Caco-2 (cell line): ENCODE results near the gene NDUFA13. TPM values are rescaled to one million over a fixed set of nuclear protein-coding genes. Genes with fewer than 3 reads are reported as not detected.
A peak's percentile ranks its signal among the peaks of the same experiment; 100 is the strongest.

Source experiments
- BruUV-seq: library from RNA; stranded (reverse); fragments of 400-500 nt; replicated peaks from 2 replicates; lab custom pipeline; 2021; lab: Mats Ljungman, UMichigan
- CTCF ChIA-PET: fragments of 300-600 bp; sonication (Branson Sonifier 250); formaldehyde crosslinking; loops from one replicate; lab custom pipeline; 2022; ENCODE audit warnings: antibody characterized with exemption; lab: Charles Lee
- POLR2A ChIA-PET: fragments of 300-600 bp; sonication (Branson Sonifier 250); formaldehyde crosslinking; loops from one replicate; lab custom pipeline; 2022; ENCODE audit warnings: antibody characterized with exemption; lab: Charles Lee
- DNase-seq, 2 experiments: peaks; one replicate each; pipeline versions ENCODE4 v3.0.0 to v3.0.0-alpha.2; 2020 to 2022
- H3K27me3 ChIP-seq: replicated peaks from 2 replicates; pipeline ENCODE4 v1.6.0; 2011; ENCODE audit warnings: low read length; ENCODE audit not compliant: control insufficient read depth, insufficient read depth
- H3K36me3 ChIP-seq: 2 replicates; pipeline ENCODE4 v1.5.1; 2011; ENCODE audit warnings: low read length; ENCODE audit not compliant: control insufficient read depth, insufficient read depth
- H3K4me1 ChIP-seq: fragments of 250-450 bp; sonication (Bioruptor Pico); 2 replicates; pipeline ENCODE4 v1.5.1; 2020; ENCODE audit warnings: mild to moderate bottlenecking
- H3K4me3 ChIP-seq: 2 replicates; pipeline ENCODE4 v1.5.1; 2011; ENCODE audit warnings: low read depth, mild to moderate bottlenecking, control low read depth, low read length
- H3K9me3 ChIP-seq: fragments of 250-450 bp; sonication (Bioruptor Pico); 2 replicates; pipeline ENCODE4 v1.5.1; 2020; ENCODE audit warnings: mild to moderate bottlenecking, moderate library complexity
- H3K27ac Mint-ChIP-seq: one replicate; pipeline ENCODE4 v1.8.0; 2022; ENCODE audit warnings: mixed read lengths; ENCODE audit not compliant: unreplicated experiment
- H3K27me3 Mint-ChIP-seq: one replicate; pipeline ENCODE4 v1.8.0; 2022; ENCODE audit warnings: mixed read lengths; ENCODE audit not compliant: insufficient read depth, unreplicated experiment
- H3K36me3 Mint-ChIP-seq: one replicate; pipeline ENCODE4 v1.8.0; 2022; ENCODE audit warnings: mild to moderate bottlenecking, mixed read lengths; ENCODE audit not compliant: insufficient read depth, unreplicated experiment
- H3K4me1 Mint-ChIP-seq: one replicate; pipeline ENCODE4 v1.8.0; 2022; ENCODE audit warnings: low read depth, mixed read lengths; ENCODE audit not compliant: unreplicated experiment
- H3K4me3 Mint-ChIP-seq: one replicate; pipeline ENCODE4 v1.8.0; 2022; ENCODE audit warnings: mild to moderate bottlenecking, moderate library complexity, mixed read lengths; ENCODE audit not compliant: unreplicated experiment
- H3K9me3 Mint-ChIP-seq: one replicate; pipeline ENCODE4 v1.8.0; 2022; ENCODE audit warnings: mixed read lengths; ENCODE audit not compliant: unreplicated experiment
- intact Hi-C: fragments of 100-400 bp; cut with micrococcal nuclease; formaldehyde crosslinking; loops from one replicate; pipeline ENCODE4 v1.10.0; 2022; ENCODE audit not compliant: unreplicated experiment
- total RNA-seq: library from RNA; stranded (reverse); gene quantifications from 2 replicates; pipeline ENCODE4 v1.2.3, GENCODE V29; 2022
- TF ChIP-seq, protein P1 (sequence below), 2 experiments: fragments of 200-600 bp in 1 of 2; IDR thresholded peaks; 1 replicate in 1 of 2; 2 replicates in 1 of 2; pipeline versions ENCODE4 v1.5.1 to v1.8.0; 2011 to 2022; ENCODE audit warnings: antibody characterized with exemption in 1 of 2, control low read depth in 1 of 2, inconsistent platforms in 1 of 2, low read depth in 1 of 2, low read length in 1 of 2, mild to moderate bottlenecking in 1 of 2, moderate library complexity in 1 of 2; ENCODE audit not compliant: insufficient read depth in 1 of 2, severe bottlenecking in 1 of 2, unreplicated experiment in 1 of 2

The NDUFA13 gene
- total RNA-seq, 1 experiment from 2014 or later, result 355 TPM

- ChIA-PET CTCF (interaction anchor here (0.7 to 2.0 kb wide), 10 partner anchors 15 to 148 kb away, joined by 3 to 26 read pairs (median 4); partner anchors contain the start of gene GATAD2A), POLR2A (interaction anchor here (0.5 to 0.6 kb wide), 3 partner anchors 78 to 631 kb away, joined by 3 to 5 read pairs (median 4); no protein-coding TSS in a partner anchor)
- Mint-ChIP-seq H3K9me3 (no peaks in the 10 kb centered on the region), H3K27ac (peak overlapping the region; percentile 73), H3K4me1 (peaks cover 6% of the 10 kb centered on the region), H3K36me3 (peaks cover 82% of the 10 kb centered on the region), H3K4me3 (no peak overlapping the region), H3K27me3 (no peaks in the 10 kb centered on the region)
- intact Hi-C loops, result loop anchor here (1.0 to 2.0 kb wide), 4 partner anchors 90 to 169 kb away; no protein-coding TSS in a partner anchor
- Histone ChIP-seq H3K36me3 (no peaks in the 10 kb centered on the region; the same call in none of the 2 replicates), H3K9me3 (no peaks in the 10 kb centered on the region), H3K4me1 (peaks cover 19% of the 10 kb centered on the region), H3K4me3 (no peak overlapping the region), H3K27me3 (no peaks in the 10 kb centered on the region)
- no TSS peak for BruUV-seq
- peak; percentile 71 to 77 for DNase-seq
- TF ChIP-seq, protein P1, sequence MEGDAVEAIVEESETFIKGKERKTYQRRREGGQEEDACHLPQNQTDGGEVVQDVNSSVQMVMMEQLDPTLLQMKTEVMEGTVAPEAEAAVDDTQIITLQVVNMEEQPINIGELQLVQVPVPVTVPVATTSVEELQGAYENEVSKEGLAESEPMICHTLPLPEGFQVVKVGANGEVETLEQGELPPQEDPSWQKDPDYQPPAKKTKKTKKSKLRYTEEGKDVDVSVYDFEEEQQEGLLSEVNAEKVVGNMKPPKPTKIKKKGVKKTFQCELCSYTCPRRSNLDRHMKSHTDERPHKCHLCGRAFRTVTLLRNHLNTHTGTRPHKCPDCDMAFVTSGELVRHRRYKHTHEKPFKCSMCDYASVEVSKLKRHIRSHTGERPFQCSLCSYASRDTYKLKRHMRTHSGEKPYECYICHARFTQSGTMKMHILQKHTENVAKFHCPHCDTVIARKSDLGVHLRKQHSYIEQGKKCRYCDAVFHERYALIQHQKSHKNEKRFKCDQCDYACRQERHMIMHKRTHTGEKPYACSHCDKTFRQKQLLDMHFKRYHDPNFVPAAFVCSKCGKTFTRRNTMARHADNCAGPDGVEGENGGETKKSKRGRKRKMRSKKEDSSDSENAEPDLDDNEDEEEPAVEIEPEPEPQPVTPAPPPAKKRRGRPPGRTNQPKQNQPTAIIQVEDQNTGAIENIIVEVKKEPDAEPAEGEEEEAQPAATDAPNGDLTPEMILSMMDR (IDR thresholded peaks at IDR 0.05; ENCODE audit: insufficient read depth in 1 of 2, low read depth in 1 of 2, low read length in 1 of 2, severe bottlenecking in 1 of 2, unreplicated experiment in 1 of 2), result peak; percentile 75
Measured at GRCh38 chr19:19490214-19490968, 25.6 kb upstream of the NDUFA13 start.

- no peaks in the 10 kb centered on the region for H3K27me3 Mint-ChIP-seq
- no peak for DNase-seq
- no peak overlapping the region for H3K4me3 ChIP-seq
- peaks cover 87% of the 10 kb centered on the region for H3K36me3 Mint-ChIP-seq
- CTCF ChIA-PET, result interaction anchor here (1.4 to 2.0 kb wide), 2 partner anchors 86 to 125 kb away, joined by 13 to 26 read pairs; partner anchors contain the start of gene GATAD2A
- intact Hi-C loops, result loop anchor here (2.0 kb wide), 1 partner anchor 91 kb away; no protein-coding TSS in a partner anchor
- peaks cover 2% of the 10 kb centered on the region; the same call in 1 of the 2 replicates for H3K36me3 ChIP-seq
- no TSS peak for BruUV-seq
- H3K9me3 ChIP-seq, result no peaks in the 10 kb centered on the region
- TF ChIP-seq, protein P1 (IDR thresholded peaks at IDR 0.05; ENCODE audit: insufficient read depth in 1 of 2, low read depth in 1 of 2, low read length in 1 of 2, severe bottlenecking in 1 of 2, unreplicated experiment in 1 of 2), result no peak
- POLR2A ChIA-PET, result no interaction called here
- no peaks in the 10 kb centered on the region for H3K9me3 Mint-ChIP-seq
- no peaks in the 10 kb centered on the region for H3K27me3 ChIP-seq
- H3K4me1 Mint-ChIP-seq, result peaks cover 6% of the 10 kb centered on the region
- H3K27ac Mint-ChIP-seq, result no peak overlapping the region
- no peak overlapping the region for H3K4me3 Mint-ChIP-seq
- H3K4me1 ChIP-seq, result peaks cover 19% of the 10 kb centered on the region
Measured at GRCh38 chr19:19491321-19492025, 24.6 kb upstream of the NDUFA13 start.

DNA sequence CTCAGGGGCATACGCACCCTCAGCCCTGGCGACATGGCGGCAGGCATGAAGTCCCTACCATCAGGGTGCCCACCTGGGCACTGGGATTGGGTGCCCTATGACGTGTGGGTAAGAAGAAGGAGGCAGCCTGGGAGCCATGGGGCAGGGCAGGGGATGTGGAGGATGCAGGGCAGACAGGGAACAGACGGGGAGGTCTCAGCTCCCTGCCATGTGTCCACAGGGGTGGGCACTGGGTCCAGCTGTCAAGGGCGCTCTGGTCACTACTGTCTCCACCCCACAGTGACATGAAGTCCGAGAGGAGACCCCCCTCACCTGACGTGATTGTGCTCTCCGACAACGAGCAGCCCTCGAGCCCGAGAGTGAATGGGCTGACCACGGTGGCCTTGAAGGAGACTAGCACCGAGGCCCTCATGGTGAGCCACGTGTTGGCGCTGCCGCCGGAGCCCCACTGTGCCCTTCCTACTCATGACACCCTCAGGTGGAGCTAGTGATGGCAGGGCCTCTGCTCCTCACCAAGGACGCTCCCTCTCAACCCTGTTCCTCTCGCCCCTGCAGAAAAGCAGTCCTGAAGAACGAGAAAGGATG, 23.9 kb upstream of the NDUFA13 start:
- TF ChIP-seq, protein P1 (IDR thresholded peaks at IDR 0.05; ENCODE audit: insufficient read depth in 1 of 2, low read depth in 1 of 2, low read length in 1 of 2, severe bottlenecking in 1 of 2, unreplicated experiment in 1 of 2), result no peak
- ChIA-PET CTCF (no interaction called here), POLR2A (no interaction called here)
- no peaks in the 10 kb centered on the region for H3K9me3 ChIP-seq
- H3K4me1 ChIP-seq, result peaks cover 19% of the 10 kb centered on the region
- no peaks in the 10 kb centered on the region for H3K9me3 Mint-ChIP-seq
- H3K4me3 ChIP-seq, result no peak overlapping the region
- BruUV-seq, result no TSS peak
- peaks cover 87% of the 10 kb centered on the region for H3K36me3 Mint-ChIP-seq
- H3K27ac Mint-ChIP-seq, result no peak overlapping the region
- H3K27me3 ChIP-seq, result no peaks in the 10 kb centered on the region
- no peaks in the 10 kb centered on the region for H3K27me3 Mint-ChIP-seq
- no peak for DNase-seq
- H3K4me3 Mint-ChIP-seq, result no peak overlapping the region
- H3K4me1 Mint-ChIP-seq, result peaks cover 6% of the 10 kb centered on the region
- H3K36me3 ChIP-seq, result peaks cover 2% of the 10 kb centered on the region; the same call in 1 of the 2 replicates
- intact Hi-C loops, result no loop called here
